OCI-LY7 (cell line): Measurements from ENCODE around the gene ATP9B. TPM values are rescaled to one million over a fixed set of nuclear protein-coding genes. Genes with fewer than 3 reads are reported as not detected.
"Not testable (repeated sequence)": the region's sequence is repeated elsewhere in the genome, so short reads cannot be mapped to it uniquely, and the experiment has no call there.

Experiments
- BruUV-seq: library from RNA; stranded (reverse); fragments of 400-500 nt; replicated peaks from 2 replicates; lab custom pipeline; 2021; lab: Mats Ljungman, UMichigan
- CTCF ChIA-PET: fragments of 300-600 bp; sonication (Branson Sonifier 250); formaldehyde crosslinking; loops from one replicate; lab custom pipeline; 2022; ENCODE audit warnings: antibody characterized with exemption; ENCODE audit not compliant: unreplicated experiment; lab: Charles Lee
- POLR2A ChIA-PET: fragments of 300-600 bp; sonication (Branson Sonifier 250); formaldehyde crosslinking; loops from one replicate; lab custom pipeline; 2022; ENCODE audit warnings: antibody characterized with exemption; lab: Charles Lee
- DNase-seq: peaks from one replicate; pipeline ENCODE4 v3.0.0-alpha.2; 2015; ENCODE audit warnings: low spot score
- H2AFZ ChIP-seq: fragments of 200-600 bp; sonication (generic), shearing (Covaris generic); 2 replicates; pipeline ENCODE4 v1.6.1; 2014; ENCODE audit warnings: mild to moderate bottlenecking, antibody characterized with exemption, low read length, moderate library complexity
- H3K27ac ChIP-seq: fragments of 200-600 bp; sonication (generic); 2 replicates; pipeline ENCODE4 v1.5.1; 2014; ENCODE audit warnings: mixed run types, low read depth, mild to moderate bottlenecking, moderate library complexity, low read length, inconsistent platforms; ENCODE audit not compliant: poor library complexity, severe bottlenecking
- H3K36me3 ChIP-seq: fragments of 200-600 bp; sonication (generic); 2 replicates; pipeline ENCODE4 v1.6.1; 2014; ENCODE audit warnings: mild to moderate bottlenecking, antibody characterized with exemption, low read length, moderate library complexity, mixed read lengths; ENCODE audit not compliant: insufficient read depth
- H3K4me1 ChIP-seq: fragments of 200-600 bp; sonication (generic); 2 replicates; pipeline ENCODE4 v1.5.1; 2014; ENCODE audit warnings: mild to moderate bottlenecking, low read length; ENCODE audit not compliant: insufficient read depth, poor library complexity, severe bottlenecking
- H3K4me2 ChIP-seq: fragments of 200-600 bp; sonication (generic); 2 replicates; pipeline ENCODE4 v1.6.1; 2014; ENCODE audit warnings: mild to moderate bottlenecking, low read length
- H3K4me3 ChIP-seq: fragments of 200-600 bp; sonication (generic); 2 replicates; pipeline ENCODE4 v1.5.1; 2014; ENCODE audit warnings: mild to moderate bottlenecking, low read depth, low read length; ENCODE audit not compliant: poor library complexity, severe bottlenecking
- H3K79me2 ChIP-seq: fragments of 200-600 bp; sonication (generic); 2 replicates; pipeline ENCODE4 v1.6.1; 2016; ENCODE audit warnings: low read depth, mild to moderate bottlenecking, low read length, moderate library complexity, mixed read lengths; ENCODE audit not compliant: insufficient read depth
- H3K9me2 ChIP-seq: fragments of 200-600 bp; sonication (generic); 2 replicates; pipeline ENCODE4 v1.6.1; 2016; ENCODE audit warnings: mild to moderate bottlenecking, low read length, mixed read lengths; ENCODE audit not compliant: insufficient read depth
- H3K9me3 ChIP-seq: fragments of 200-600 bp; sonication (generic); 2 replicates; pipeline ENCODE4 v1.6.1; 2014; ENCODE audit warnings: mild to moderate bottlenecking, mixed run types, low read length, mixed read lengths
- H4K20me1 ChIP-seq: fragments of 200-600 bp; sonication (generic); 2 replicates; pipeline ENCODE4 v1.6.1; 2014; ENCODE audit warnings: mild to moderate bottlenecking, antibody characterized with exemption, low read length, moderate library complexity, mixed read lengths; ENCODE audit not compliant: insufficient read depth
- CTCF ChIP-seq: fragments of 200-600 bp; sonication (generic); conservative IDR thresholded peaks from 2 replicates; pipeline ENCODE4 v1.5.1; 2014; ENCODE audit warnings: mild to moderate bottlenecking, antibody characterized with exemption, low read length, moderate library complexity, mixed read lengths
- EZH2phosphoT487 ChIP-seq: fragments of 200-600 bp; sonication (generic); IDR thresholded peaks from 2 replicates; pipeline ENCODE4 v1.6.1; 2018; ENCODE audit warnings: low read depth, borderline replicate concordance, mild to moderate bottlenecking, mixed run types, antibody characterized with exemption, low read length, moderate library complexity, mixed read lengths
- intact Hi-C: fragments of 100-400 bp; cut with micrococcal nuclease; formaldehyde crosslinking; loops from one replicate; pipeline ENCODE4 v1.10.0; 2022; ENCODE audit not compliant: unreplicated experiment
- total RNA-seq, 2 experiments: library from RNA; depleted of rRNA in 1 of 2; stranded (reverse); fragments of >200 nt in 1 of 2; shearing (Covaris generic) in 1 of 2; gene quantifications; 2 replicates each; pipeline ENCODE4 v1.2.3, GENCODE V29; 2014 to 2022

Gene ATP9B
- total RNA-seq, 2 experiments from 2014 or later: 27.1 to 36.4 TPM

- Histone ChIP-seq H3K36me3 (no peaks in the 10 kb centered on the region; the same call in 1 of the 2 replicates), H3K4me2 (no peak overlapping the region), H3K27ac (no peak overlapping the region), H3K4me1 (peaks cover 9% of the 10 kb centered on the region), H2AFZ (no peak overlapping the region), H3K9me2 (no peaks in the 10 kb centered on the region), H3K9me3 (no peaks in the 10 kb centered on the region), H4K20me1 (no peaks in the 10 kb centered on the region), H3K4me3 (no peak overlapping the region), H3K79me2 (no peaks in the 10 kb centered on the region)
- no peak for DNase-seq
- BruUV-seq: no TSS peak
- intact Hi-C loops: loop anchor here (5.0 kb wide), 1 partner anchor 273 kb away; no protein-coding TSS in a partner anchor
- CTCF ChIA-PET: no interaction called here
- no peak for TF ChIP-seq CTCF
- no peak for TF ChIP-seq EZH2phosphoT487
- POLR2A ChIA-PET: no interaction called here
Measured at GRCh38 chr18:79260023-79260422, 190.8 kb downstream of the ATP9B start.

DNA sequence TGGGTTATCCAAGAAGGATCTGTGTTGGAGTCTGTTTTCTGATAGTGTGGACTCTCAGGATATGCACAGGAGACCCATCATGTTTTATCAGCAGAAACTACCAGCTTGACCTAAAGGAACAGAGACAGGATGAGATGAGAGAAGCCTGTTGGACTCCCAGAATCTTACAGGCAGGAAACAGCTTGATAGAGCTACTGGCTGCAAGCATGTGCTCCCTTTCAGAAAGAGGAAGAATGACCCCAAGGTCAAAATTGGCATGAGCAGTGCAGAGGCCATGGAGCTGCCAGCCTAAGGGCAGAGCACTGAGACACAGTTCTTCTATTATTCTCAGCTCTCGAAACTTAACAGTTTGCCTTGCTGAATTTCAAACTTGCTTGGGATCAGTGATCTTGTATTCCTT, 191.3 kb downstream of the ATP9B start:
- no peaks in the 10 kb centered on the region for H3K9me3 ChIP-seq
- no peak overlapping the region for H3K4me3 ChIP-seq
- no peaks in the 10 kb centered on the region for H3K79me2 ChIP-seq
- DNase-seq: peak; percentile 3
- ChIA-PET CTCF (no interaction called here), POLR2A (no interaction called here)
- H2AFZ ChIP-seq: no peak overlapping the region
- peaks cover 9% of the 10 kb centered on the region for H3K4me1 ChIP-seq
- H3K4me2 ChIP-seq: no peak overlapping the region
- H3K36me3 ChIP-seq: no peaks in the 10 kb centered on the region; the same call in 1 of the 2 replicates
- H4K20me1 ChIP-seq: no peaks in the 10 kb centered on the region
- BruUV-seq: no TSS peak
- no peaks in the 10 kb centered on the region for H3K9me2 ChIP-seq
- intact Hi-C loops: loop anchor here (5.0 kb wide), 1 partner anchor 273 kb away; no protein-coding TSS in a partner anchor
- TF ChIP-seq CTCF: no peak
- no peak for TF ChIP-seq EZH2phosphoT487
- no peak overlapping the region for H3K27ac ChIP-seq

- not testable (repeated sequence) for H3K9me2 ChIP-seq
Measured at GRCh38 chr18:79265068-79265467, 195.9 kb downstream of the ATP9B start.

GRCh38 chr18:79271812-79272211, 202.6 kb downstream of the ATP9B start:
- intact Hi-C loops, H3K27ac ChIP-seq, H3K9me3 ChIP-seq, H3K4me3 ChIP-seq, H3K4me1 ChIP-seq, H3K9me2 ChIP-seq, H2AFZ ChIP-seq, POLR2A ChIA-PET, BruUV-seq, H4K20me1 ChIP-seq, H3K79me2 ChIP-seq, H3K36me3 ChIP-seq, DNase-seq, CTCF ChIA-PET, H3K4me2 ChIP-seq: not testable (repeated sequence)

More at GRCh38 chr18:79265068-79265467, 195.9 kb downstream of the ATP9B start:
- H3K9me3 ChIP-seq, H3K4me3 ChIP-seq, H3K36me3 ChIP-seq, H3K27ac ChIP-seq, BruUV-seq, H3K4me2 ChIP-seq, H4K20me1 ChIP-seq, POLR2A ChIA-PET, H2AFZ ChIP-seq, intact Hi-C loops, CTCF ChIA-PET, DNase-seq, H3K4me1 ChIP-seq, H3K79me2 ChIP-seq: not testable (repeated sequence)
